ENCODE results near the gene RBM45.

DNA sequence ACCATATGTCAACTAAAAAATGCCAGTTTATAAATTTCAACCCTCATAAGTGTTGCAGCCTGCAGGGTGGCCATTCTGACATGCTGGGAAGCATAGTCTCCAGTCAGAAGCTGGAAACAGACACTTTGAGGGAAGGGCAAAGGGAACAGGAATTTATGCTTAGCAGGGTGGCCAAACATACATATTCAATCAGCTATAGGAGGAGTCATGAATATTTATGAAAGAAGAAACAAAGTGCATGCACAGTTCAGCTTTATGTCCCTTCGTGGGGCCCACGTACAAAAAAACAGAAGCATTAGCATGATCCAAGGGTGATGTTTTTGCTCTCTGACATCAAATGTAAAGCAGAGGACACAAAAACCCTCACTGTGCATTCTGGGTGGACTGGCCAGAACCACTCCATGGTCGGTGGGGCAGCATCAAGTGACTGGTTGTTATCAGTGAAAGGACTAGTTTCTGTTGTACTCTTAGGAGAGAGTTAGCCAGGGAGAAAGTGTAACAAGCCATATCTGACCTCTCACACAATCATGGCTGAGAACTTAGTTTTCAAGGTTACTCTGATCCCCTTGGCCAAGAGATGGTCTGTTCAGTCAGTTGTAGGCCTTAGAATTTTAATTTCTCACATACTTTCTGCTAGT lies 29.7 kb upstream of the RBM45 start:
- TF ChIP-seq, protein P1, sequence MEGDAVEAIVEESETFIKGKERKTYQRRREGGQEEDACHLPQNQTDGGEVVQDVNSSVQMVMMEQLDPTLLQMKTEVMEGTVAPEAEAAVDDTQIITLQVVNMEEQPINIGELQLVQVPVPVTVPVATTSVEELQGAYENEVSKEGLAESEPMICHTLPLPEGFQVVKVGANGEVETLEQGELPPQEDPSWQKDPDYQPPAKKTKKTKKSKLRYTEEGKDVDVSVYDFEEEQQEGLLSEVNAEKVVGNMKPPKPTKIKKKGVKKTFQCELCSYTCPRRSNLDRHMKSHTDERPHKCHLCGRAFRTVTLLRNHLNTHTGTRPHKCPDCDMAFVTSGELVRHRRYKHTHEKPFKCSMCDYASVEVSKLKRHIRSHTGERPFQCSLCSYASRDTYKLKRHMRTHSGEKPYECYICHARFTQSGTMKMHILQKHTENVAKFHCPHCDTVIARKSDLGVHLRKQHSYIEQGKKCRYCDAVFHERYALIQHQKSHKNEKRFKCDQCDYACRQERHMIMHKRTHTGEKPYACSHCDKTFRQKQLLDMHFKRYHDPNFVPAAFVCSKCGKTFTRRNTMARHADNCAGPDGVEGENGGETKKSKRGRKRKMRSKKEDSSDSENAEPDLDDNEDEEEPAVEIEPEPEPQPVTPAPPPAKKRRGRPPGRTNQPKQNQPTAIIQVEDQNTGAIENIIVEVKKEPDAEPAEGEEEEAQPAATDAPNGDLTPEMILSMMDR (IDR thresholded peaks at IDR 0.05): no peak
- TF ChIP-seq POLR2A (IDR thresholded peaks at IDR 0.05): no peak
